Adipose tissue (tissue), 3 donors: ENCODE data around the gene MEOX1. TPM values are rescaled to one million over a fixed set of nuclear protein-coding genes. Genes with fewer than 3 reads are reported as not detected.

Source experiments
- H3K27ac ChIP-seq: one replicate; pipeline ENCODE4 v1.5.1; 2013; ENCODE audit warnings: low read depth, low read length
- WGBS, 3 donors: extraction: QIAGEN DNeasy Blood & Tissue Kit; methylation state at CpG; one replicate each; pipeline ENCODE4 v1.1.7; 2013; 5-methylcytosine and 5-hydroxymethylcytosine counted together
- polyA plus RNA-seq, 3 donors: library from polyadenylated mRNA; stranded (reverse); fragments of 200-250 nt; gene quantifications; one replicate each; pipeline ENCODE4 v1.2.3, GENCODE V29; 2013
- donor health status: healthy with polysubstance abuse.
- donor health status: Bipolar disorder and iron deficiency.
- donor health status: healthy.

The MEOX1 gene
- 10 to 100 TPM in 2 of 3 donors, 1 to 10 TPM in 1; 1.7 to 30.4 (median 27.6) TPM for polyA plus RNA-seq

- 55 to 62% (median 58%) methylated on average over 8 of the region's 8 CpGs for WGBS, 3 donors
- no peak within 1 kb of the TSS for H3K27ac ChIP-seq
Measured at GRCh38 chr17:43661699-43662412, at the start of gene MEOX1. Gene MEOX1, minus strand, starts transcription at chr17:43661922. Its CDS starts 388 bp downstream, at chr17:43661534.

GRCh38 chr17:43710101-43710500, 48.4 kb upstream of the MEOX1 start:
- 81 to 93% (median 90%) methylated on average over 6 of the region's 6 CpGs for WGBS, 3 donors
- no peak overlapping the region for H3K27ac ChIP-seq

DNA sequence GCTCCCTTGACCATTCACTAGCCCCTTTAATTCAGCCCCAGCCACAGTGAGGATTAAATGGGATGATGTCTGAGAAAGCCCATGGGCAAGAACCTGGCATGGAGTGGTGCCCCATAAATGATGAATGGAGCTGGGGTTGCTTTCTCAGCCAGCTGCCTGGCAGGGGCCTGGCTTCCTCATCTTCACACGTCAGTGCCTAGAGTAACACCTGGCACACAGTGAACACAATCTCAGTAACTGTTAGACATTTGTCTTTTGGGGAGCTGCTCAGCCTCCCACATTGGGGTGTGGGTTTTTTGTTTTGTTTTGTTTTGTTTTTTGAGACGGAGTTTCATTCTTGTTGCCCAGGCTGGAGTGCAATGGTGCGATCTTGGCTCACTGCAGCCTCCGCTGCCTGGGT, 47.5 kb upstream of the MEOX1 start:
- 88 to 92% (median 91%) methylated on average over 4 of the region's 4 CpGs for WGBS, 3 donors
- H3K27ac ChIP-seq, result no peak overlapping the region

DNA sequence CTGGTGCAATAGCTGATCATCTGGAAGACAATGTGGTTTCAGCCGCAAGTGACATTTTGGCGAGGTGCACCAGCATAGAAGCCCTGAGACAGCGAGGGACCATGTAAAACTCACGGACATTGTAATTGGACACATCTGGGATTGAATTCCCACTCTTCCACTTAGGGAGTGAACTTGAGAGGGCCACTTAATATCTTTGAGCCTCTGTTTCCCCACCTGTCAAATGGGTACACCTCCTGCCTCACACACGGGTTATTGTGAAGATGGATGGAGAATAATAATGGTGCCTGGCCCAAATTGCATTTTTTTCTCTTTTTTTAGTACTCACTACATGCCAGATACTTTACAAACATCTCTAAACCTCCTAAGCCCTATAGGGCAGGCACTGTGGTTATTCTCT, 45.5 kb upstream of the MEOX1 start:
- H3K27ac ChIP-seq, result no peak overlapping the region
- WGBS, 3 donors, result 79 to 88% (median 85%) methylated on average over 5 of the region's 5 CpGs

- WGBS, 3 donors, result 77 to 81% (median 80%) methylated on average over 5 of the region's 5 CpGs
- H3K27ac ChIP-seq, result no peak overlapping the region
Measured at GRCh38 chr17:43706235-43706634, 44.5 kb upstream of the MEOX1 start.

GRCh38 chr17:43703630-43704029, 41.9 kb upstream of the MEOX1 start:
- no peak overlapping the region for H3K27ac ChIP-seq
- WGBS, 3 donors, result 89 to 98% (median 95%) methylated on average over 3 of the region's 3 CpGs

DNA sequence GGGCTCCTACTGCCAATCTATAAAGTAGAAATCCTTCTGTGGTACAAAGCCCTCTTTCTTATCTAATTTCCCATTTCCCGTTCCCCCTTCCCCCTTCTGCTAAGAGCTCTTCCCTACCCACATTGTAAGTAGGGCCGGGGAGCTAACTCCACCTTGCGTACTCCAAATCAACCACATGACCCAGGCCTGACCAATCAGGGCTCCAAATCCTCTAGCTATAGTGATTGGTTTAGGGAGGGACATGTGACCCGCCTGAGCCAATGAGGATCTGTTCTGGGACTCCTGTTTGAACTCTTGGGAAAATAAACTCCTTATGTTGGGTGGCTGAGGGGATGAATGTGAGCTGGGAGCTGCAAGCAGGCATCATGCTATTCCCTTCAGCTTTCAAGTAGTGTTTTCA, 40.9 kb upstream of the MEOX1 start:
- H3K27ac ChIP-seq, result no peak overlapping the region
- WGBS, 3 donors, result 63 to 78% (median 71%) methylated on average over 4 of the region's 4 CpGs

- H3K27ac ChIP-seq, result no peak overlapping the region
- 31 to 52% (median 40%) methylated on average over 16 of the region's 16 CpGs for WGBS, 3 donors
Measured at GRCh38 chr17:43701318-43701743, 39.6 kb upstream of the MEOX1 start.

- WGBS, 3 donors, result 75 to 89% (median 82%) methylated on average over 3 of the region's 3 CpGs
- H3K27ac ChIP-seq, result no peak overlapping the region
Measured at GRCh38 chr17:43699438-43699756, 37.7 kb upstream of the MEOX1 start.

DNA sequence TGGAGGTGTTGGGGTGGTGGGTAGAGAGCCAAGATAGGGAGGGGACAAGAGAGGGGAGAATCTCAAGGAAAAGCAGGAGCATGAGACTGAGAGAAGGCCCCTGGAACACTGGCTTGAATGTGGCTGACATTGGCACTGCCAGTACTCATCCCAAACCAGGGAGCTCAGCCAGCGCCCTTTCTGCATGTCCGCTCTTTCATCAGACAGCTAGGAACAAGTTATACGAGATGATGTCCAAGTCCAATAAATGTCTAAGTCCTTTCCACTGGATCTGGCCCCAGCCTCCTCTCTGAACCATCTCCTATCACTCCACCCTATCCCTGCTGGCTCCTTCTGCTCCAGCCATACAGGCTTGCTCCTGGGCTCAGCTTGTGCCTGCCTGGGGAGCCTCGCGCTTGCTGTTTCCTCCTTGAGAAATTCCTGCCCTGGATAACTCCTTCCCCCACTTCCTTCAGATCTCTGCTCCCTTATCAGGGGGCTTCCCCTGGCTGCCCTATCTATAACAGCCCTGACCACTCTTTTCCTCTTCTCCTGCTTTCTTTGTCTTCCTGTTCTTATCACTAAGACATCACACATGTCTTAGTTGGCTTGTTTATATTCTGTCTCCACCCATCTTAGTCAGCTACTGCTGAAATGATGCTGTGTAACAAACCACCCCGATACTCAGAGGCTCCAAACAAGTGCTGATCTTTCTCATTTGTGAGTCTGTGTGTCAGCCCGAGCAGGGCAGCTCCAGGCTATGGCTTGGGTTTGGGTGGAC, 37.1 kb upstream of the MEOX1 start:
- WGBS, 3 donors, result 62 to 68% (median 68%) methylated on average over 7 of the region's 7 CpGs
- H3K27ac ChIP-seq, result no peak overlapping the region

DNA sequence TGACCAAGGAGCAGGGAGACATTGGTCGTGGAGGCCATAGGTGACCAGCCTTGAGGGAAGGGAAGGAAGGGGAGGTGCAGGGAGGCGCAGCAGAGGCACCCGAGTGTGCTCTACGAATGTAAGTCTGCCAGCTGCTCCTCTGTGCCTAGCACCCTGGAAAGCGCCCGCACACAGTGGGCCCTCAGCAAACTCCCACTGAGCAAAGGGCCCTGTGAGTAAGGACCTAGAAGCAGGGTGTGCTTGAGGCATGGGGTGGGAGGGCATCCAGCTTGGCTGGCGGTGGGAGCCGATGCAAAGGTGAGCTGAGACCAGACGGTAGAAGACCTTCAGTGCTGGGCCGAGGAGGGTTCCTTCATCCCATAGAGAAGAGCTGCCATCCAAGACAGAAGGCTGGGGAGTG, 36.2 kb upstream of the MEOX1 start:
- 81 to 89% (median 85%) methylated on average over 10 of the region's 10 CpGs for WGBS, 3 donors
- H3K27ac ChIP-seq, result no peak overlapping the region

- whole genome bisulfite sequencing, 3 donors, result 48 to 75% (median 49%) methylated on average over 2 of the region's 2 CpGs
- no peak overlapping the region for H3K27ac ChIP-seq
Measured at GRCh38 chr17:43696891-43697290, 35.2 kb upstream of the MEOX1 start.

- H3K27ac ChIP-seq, result no peak overlapping the region
- 33 to 38% (median 37%) methylated on average over 12 of the region's 12 CpGs for WGBS, 3 donors
Measured at GRCh38 chr17:43695970-43696865, 34.5 kb upstream of the MEOX1 start.

DNA sequence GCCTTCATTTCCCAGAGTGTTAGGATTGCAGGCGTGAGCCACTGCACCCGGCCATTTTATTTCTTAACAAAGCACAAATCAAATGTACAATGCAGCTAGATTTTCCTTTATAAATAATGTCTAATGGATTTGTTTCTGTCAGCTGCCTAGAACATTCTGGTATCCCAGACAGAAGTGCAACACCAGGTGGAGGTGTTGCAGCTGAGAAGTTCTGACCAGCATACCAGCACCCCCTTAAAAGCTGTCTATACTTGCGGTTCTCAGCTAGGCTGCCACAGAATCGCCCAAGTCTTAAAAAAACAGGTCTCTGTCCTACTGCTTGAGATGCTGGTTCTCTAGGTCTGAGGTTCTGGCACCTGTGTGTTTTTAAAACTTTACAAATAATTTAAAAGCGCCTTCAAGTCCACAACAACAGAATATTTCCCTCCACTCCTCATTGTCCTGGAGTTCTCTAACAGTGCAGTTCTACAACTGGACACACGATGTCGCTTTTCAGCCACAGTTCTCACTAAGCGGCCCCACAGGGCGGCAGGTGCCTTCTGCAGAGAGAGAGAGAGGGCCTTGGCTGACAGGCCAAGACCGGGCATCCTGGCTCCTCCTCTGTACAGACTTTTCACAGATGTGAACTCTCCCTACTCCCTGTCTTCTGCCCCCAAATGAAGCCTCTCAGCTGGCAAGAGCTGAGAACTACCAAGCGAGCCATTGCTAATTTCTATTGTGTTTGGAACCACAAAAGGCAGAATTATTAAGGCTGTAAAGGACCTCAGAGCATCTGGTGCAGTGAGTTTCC, 32.6 kb upstream of the MEOX1 start:
- 19 to 30% (median 28%) methylated on average over 11 of the region's 11 CpGs for WGBS, 3 donors
- no peak overlapping the region for H3K27ac ChIP-seq

GRCh38 chr17:43691317-43691693, 29.6 kb upstream of the MEOX1 start:
- no peak overlapping the region for H3K27ac ChIP-seq
- 68 to 73% (median 69%) methylated on average over 6 of the region's 6 CpGs for WGBS, 3 donors

DNA sequence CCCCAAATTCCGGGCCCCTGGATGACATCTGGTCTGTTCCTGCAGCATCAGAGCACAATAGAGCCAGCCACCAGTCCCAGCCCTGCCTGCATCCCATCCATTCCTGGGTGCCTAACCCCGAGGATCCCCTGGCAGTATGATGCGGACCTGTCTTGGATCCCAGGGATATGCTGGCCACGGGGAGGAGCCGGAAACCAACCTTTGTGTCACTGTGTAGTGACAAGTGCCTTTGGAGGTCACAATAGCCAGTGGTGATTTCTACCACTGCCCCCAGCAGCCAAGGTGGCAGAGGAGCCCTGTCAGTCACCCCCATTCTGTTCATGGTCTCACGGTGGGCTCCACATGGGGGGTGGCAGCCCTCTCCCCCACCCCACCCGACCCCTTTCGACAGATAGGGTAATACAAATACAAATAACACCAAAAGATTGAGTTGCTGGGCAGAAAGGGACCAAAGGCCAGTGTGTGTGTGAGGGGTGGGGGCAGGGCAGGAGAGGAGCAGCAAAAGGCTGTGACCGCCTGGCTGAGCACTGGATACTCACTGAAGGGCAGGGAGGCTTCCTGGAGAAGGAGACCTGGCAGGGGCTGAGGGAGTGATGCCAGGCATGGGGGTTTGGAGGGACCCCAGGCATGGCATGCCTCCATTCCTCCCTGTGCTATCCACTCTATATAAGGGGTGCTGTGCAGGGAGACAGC, 29.0 kb upstream of the MEOX1 start:
- WGBS, 3 donors, result 66 to 84% (median 78%) methylated on average over 9 of the region's 9 CpGs
- H3K27ac ChIP-seq, result no peak overlapping the region

DNA sequence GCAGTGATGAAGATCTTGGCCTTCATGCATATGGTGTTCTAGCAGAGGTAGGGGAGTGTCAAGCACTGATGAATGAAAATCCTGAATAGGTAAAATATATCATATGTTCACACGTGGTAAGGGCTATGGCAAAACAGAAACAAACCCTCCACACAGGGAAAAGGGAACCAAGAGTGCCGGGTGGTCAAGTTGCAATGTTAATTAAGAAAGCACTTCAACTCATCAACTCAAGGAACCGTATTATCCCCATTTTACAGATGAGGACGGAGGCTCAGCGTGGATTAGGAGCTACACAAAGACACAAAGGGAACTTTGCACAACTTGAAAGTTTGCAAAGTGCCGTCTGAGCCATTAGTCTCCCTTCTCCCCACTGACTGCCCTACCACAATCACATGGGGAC, 28.1 kb upstream of the MEOX1 start:
- no peak overlapping the region for H3K27ac ChIP-seq
- 59 to 78% (median 69%) methylated on average over 6 of the region's 6 CpGs for WGBS, 3 donors

GRCh38 chr17:43689131-43689530, 27.4 kb upstream of the MEOX1 start:
- 77 to 86% (median 84%) methylated on average over 3 of the region's 3 CpGs for WGBS, 3 donors
- no peak overlapping the region for H3K27ac ChIP-seq
